HG03196 (cell line): ENCODE results near the gene COX5B.
"Not testable (repeated sequence)": the region's sequence is repeated elsewhere in the genome, so short reads cannot be mapped to it uniquely, and the experiment has no call there.

Source experiments
- ATAC-seq: cut with Tn5 transposase; IDR thresholded peaks from one replicate; pipeline ENCODE4 v1.9.1; 2021; ENCODE audit not compliant: unreplicated experiment

The COX5B gene

DNA sequence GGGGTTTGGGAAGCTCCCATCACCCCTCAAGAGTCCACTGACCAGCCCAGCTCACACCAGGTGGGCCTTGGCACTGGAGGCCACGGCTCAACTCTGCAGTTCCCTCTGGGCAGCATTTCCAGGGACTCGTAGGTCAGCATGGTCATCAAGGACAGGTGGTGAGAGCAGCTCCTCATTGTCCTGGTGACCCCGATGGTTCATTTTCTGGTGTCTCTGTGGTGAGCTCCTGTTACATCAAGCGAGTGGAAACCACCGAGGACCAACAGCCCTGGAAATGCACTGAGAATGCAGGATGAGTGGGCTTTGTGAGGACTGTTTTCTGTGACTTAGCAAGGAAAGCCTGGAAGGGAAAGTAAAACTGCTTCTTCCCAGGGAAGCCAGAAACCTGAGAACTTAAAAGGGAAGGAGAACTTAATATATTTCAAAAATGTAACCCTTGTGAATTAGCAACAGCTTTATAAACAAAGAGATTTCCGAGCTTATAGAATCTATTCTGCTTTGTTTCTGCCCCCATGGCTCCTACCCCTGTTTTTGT, 26.8 kb downstream of the COX5B start:
- not testable (repeated sequence) for ATAC-seq

DNA sequence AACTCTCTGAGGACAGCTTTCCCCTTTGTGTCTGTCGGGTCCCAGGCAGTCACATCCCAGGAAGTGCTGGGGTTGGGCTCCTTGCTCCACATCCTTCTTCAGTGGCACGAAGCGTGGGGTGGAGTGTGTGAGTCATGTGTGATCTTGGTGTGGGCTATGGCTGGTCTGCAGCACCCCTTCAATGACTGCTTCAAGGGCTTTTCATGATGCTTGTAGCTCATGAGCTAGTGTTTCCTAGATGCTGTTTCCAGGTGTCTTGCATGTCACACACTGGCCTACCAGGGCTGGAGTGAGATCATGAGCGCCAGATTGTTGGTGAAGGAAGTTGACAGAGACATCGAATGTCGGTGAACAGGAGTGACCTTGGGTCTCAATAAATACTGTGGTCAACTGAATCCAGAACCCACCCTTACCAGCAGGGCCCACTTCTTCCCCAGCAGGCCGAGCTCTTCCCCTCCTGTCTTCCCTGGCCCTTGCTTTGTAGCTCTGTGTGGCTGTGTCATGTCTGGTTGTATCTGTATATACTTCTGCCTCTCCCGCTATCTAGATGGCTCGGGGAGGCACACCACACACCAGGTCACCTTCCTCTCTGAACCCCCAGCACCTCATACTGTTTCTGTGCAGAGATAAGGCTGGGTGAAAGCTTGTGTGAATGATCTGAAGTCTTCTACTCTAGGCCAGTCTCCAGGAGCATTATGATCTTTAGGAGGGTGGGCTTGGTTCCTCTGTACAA, 27.5 kb downstream of the COX5B start:
- ATAC-seq: peak; percentile 13

DNA sequence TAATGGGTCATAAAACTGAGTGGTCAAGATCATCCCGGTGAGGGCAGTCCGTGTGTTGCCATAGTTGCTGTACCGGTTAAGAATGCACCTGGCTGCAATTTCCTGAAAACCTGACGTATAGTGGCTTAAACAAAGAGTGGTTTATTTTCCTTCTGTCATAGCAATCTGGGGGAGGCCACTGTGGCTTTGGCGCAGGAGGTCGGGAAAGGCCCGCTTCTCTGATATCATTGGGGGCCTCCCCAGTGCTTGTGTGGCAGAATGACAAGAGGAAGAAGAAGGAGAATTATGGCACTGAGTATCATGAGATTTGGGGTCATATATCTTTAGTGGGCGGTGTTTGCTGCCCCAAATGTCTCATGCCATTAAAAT, 28.0 kb downstream of the COX5B start:
- peak; percentile 50 for ATAC-seq

DNA sequence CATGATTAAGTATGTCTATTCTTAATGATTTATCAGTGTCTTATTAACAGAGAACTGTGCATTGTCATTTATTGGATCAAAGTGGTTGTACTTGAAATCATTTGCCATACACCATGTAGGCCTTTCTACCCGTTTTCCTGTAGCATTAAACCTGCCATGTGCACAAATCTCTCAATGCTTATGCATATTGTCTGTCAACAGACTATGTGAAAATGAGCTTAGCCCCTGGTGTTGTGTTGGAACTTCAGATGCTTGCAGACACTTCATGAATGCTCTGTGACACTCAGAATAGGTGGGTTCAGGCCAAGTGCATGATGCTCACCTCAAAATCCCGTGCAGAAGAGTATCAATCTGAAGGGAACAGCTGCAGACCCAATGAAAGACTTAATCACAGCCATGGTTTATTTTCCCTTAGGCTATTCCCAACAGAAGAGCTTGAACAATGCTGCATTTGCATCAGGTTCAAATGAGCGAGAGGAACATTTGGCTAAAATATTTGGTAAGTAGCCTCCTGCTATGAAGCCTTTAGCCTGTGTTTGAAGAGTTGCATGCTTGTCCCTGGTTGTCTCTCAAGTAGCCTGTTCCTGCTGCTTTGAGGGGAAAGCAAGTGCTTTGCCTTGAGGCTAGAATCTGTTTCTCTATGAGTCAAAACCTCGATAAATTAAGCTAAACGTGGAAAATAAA, 29.7 kb downstream of the COX5B start:
- ATAC-seq: no peak

DNA sequence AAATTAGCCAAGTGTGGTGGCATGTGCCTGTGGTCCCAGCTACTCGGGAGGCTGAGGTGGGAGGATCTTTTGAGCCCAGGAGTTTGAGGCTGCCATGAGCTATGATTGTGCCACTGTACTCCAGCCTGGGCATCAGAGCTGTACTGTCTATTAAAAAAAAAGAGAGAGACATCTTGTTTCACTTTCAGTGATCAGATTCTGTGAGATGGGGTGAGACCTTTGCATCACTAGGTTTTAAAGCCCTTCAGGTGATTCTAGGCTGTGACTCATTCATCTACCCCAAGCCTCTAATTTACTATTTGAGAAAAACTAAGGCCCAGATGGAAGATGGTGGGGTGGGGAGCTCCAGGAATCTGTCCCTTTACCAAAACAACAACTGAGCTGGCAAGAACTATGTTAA, 30.8 kb downstream of the COX5B start:
- ATAC-seq: no peak

DNA sequence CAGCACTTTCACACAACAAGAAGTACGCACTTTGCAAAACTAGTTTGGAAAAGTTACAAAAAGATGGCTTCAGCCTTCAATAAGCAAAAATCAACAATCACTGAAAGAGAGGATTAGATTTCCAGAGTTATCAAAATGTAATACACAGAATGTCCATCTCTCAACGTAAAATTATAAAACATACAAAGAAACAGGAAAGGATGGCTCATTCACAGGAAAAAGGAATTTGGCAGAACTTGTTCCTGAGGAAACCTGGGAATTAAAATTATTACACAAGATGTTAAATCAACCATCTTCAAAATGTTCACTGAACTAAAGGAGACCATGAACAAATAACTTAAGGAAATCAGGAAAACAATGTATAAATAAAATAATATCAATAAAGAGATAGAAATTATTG, 31.6 kb downstream of the COX5B start:
- ATAC-seq: no peak

- no peak for ATAC-seq
Observed at GRCh38 chr2:97678298-97678697, 32.4 kb downstream of the COX5B start.

- not testable (repeated sequence) for ATAC-seq
Observed at GRCh38 chr2:97687235-97687634, 41.4 kb downstream of the COX5B start.

- no peak for ATAC-seq
Observed at GRCh38 chr2:97688062-97688827, 42.4 kb downstream of the COX5B start.

DNA sequence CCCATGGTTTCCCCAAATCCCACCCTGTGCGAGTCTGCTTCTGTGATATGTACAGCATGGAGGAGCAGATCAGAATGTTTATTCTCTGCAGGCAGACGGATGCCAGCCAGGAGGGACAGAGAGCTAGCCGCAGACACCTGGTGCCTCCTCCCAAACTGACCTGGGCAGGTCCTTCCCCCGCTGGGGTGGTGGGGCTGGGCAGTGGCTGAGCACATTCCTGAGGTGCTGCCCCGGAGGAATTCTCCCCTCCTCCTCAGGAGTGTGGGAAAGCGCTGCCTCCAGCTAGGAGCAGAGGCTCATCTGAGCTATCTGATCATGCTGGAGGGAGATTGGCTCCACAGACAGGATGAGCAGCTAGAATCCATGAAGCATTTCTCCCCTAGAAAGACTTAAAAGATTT, 45.3 kb downstream of the COX5B start:
- no peak for ATAC-seq

DNA sequence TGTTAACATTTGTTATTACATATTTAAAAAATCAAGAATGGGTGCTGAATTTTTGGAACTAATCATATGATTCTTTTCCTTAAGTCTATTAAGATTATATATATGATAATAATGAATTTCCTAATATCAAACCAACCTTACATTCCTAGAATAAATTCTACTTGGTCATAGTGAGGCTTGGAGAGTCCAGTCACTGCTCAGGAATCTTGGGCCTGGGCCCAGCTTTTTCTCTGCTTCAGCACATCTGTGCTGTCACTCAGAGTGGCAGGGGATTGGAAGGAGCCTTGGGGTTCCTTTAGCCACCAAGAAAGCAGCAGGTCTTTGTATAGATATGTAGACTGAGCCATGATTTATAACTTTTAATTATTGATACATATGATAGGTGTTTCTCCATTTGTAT, 47.6 kb downstream of the COX5B start:
- no peak for ATAC-seq

GRCh38 chr2:97695744-97696143, 49.9 kb downstream of the COX5B start:
- ATAC-seq: no peak

DNA sequence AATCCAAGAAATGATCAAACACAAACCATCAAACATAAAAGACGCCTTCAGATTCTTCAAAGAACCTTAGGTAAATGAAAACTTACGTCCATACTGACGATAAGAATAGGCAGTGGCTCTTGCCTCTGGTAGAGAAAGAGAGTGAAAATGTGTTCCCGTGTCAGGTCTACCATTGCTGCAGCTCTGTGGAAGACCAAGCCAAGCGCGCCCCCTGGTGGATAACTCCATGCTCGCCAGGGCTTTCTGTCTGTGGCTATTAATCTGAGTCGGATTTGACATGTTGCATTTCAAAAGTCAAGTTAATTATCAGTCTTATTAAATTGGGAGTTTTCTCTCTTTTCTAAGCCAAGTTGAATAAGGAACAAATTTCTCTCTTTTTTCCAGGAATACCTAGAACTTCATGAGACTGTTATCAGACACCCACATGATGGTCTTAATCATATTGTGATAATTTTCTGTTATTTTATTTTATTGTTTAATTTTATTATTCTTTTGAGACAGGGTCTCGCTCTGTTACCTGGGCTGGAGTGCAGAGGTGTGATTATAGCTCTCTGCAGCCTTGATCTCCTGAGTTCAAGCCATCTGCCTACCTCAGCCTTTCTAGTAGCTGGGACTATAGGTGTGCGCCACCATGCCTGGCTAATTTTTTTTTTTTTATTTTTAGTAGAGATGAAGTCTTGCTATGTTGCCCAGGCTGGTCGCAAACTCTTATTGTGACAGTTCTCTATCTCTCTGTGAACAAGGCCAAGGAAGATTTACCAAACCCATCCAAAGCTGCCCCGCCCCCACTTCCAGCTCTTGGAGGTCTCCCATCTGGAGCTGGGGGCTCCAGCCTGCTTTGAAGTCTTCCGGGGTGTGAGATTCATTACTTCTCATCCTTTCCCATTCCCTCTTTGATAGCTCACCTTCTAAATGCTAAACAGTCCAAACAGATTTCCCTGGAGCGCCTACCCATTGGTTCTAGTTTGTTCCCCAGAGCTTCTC, 51.7 kb downstream of the COX5B start:
- ATAC-seq: peak; percentile 66
